Uterus (tissue), 4 donors: Measurements from ENCODE around the gene CCNB2. TPM values are rescaled to one million over a fixed set of nuclear protein-coding genes. Genes with fewer than 3 reads are reported as not detected.

Experiments
- DNase-seq, 2 donors: peaks; one replicate each; pipeline ENCODE4 v3.0.0-alpha.2; 2019 to 2020
- H3K27ac ChIP-seq, 2 donors: fragments of 200-600 bp; sonication (generic); 1 replicate in 1 of 2; 2 replicates in 1 of 2; pipeline ENCODE4 v1.5.1; 2016 to 2018
- H3K27me3 ChIP-seq, 2 donors: fragments of 200-600 bp; sonication (generic); one replicate each; pipeline ENCODE4 v1.5.1; 2018 to 2019; ENCODE audit warnings: control low read depth in 1 of 2
- H3K36me3 ChIP-seq, 2 donors: fragments of 200-600 bp; sonication (generic); one replicate each; pipeline ENCODE4 v1.5.1; 2019; ENCODE audit warnings: control low read depth in 1 of 2
- H3K4me1 ChIP-seq, 2 donors: fragments of 200-600 bp; sonication (generic); one replicate each; pipeline ENCODE4 v1.5.1; 2018 to 2019; ENCODE audit warnings: control low read depth in 1 of 2
- H3K4me3 ChIP-seq, 2 donors: fragments of 200-600 bp; sonication (generic); 1 replicate in 1 of 2; 2 replicates in 1 of 2; pipeline ENCODE4 v1.5.1; 2018 to 2019; ENCODE audit warnings: mild to moderate bottlenecking in 1 of 2
- H3K9me3 ChIP-seq, 2 donors: fragments of 200-600 bp; sonication (generic); one replicate each; pipeline ENCODE4 v1.5.1; 2019; ENCODE audit warnings: control low read depth in 1 of 2
- POLR2A ChIP-seq, 2 donors: fragments of 450-650 bp; IDR thresholded peaks; one replicate each; pipeline ENCODE4 v1.6.1; 2016; ENCODE audit warnings: antibody characterized with exemption in 2 of 2, mild to moderate bottlenecking in 1 of 2, moderate library complexity in 1 of 2
- intact Hi-C: fragments of 100-400 bp; cut with DNase I; formaldehyde crosslinking; loops from one replicate; pipeline ENCODE4 v1.15.1; 2023; ENCODE audit warnings: low total_unique reads
- total RNA-seq, 4 donors: library from RNA; depleted of rRNA in 3 of 4; stranded (reverse); fragments of >200 nt in 3 of 4; gene quantifications; one replicate each; pipeline versions ENCODE4 v1.1.0 to v1.2.4, GENCODE V29; 2014 to 2023
- TF ChIP-seq, protein P1 (sequence below), 4 experiments: fragments of 200-600 bp in 2 of 4; fragments of 450-650 bp in 2 of 4; sonication (generic) in 2 of 4; IDR thresholded peaks; one replicate each; pipeline ENCODE4 v1.5.1; 2016 to 2019; ENCODE audit warnings: antibody characterized with exemption in 4 of 4, mild to moderate bottlenecking in 2 of 4, moderate library complexity in 1 of 4
- donor health status: DM: yes; HTN: yes; CAD: no.

The CCNB2 gene
- total RNA-seq, 4 donors from 2014 or later, result 1.5 to 21.8 TPM; not detected in 2

DNA sequence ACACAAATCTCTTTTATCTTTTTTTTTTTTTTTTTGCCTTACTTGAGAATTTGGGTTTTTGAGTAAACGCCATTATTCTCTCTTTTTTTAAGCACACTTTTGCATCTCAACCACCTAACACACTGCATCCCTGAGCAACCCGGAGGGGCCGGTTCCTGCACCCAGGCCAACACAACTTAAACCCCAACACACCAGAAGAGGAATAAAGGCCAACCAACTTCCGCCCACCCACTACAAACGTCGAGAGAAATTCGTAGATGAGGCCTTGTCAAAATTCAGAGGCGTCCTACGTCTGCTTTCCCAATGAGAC is 389 bp upstream of the CCNB2 start:
- Histone ChIP-seq H3K27me3 (no peaks in the 10 kb centered on the region), H3K4me1 (peaks cover 0 to 4% of the 10 kb centered on the region in 2 donors), H3K36me3 (no peaks in the 10 kb centered on the region), H3K9me3 (no peaks in the 10 kb centered on the region), H3K4me3 (peak overlapping the region; percentile 47 to 51), H3K27ac (peak overlapping the region; percentile 46 to 53)
- no peak for DNase-seq
- TF ChIP-seq, protein P1, sequence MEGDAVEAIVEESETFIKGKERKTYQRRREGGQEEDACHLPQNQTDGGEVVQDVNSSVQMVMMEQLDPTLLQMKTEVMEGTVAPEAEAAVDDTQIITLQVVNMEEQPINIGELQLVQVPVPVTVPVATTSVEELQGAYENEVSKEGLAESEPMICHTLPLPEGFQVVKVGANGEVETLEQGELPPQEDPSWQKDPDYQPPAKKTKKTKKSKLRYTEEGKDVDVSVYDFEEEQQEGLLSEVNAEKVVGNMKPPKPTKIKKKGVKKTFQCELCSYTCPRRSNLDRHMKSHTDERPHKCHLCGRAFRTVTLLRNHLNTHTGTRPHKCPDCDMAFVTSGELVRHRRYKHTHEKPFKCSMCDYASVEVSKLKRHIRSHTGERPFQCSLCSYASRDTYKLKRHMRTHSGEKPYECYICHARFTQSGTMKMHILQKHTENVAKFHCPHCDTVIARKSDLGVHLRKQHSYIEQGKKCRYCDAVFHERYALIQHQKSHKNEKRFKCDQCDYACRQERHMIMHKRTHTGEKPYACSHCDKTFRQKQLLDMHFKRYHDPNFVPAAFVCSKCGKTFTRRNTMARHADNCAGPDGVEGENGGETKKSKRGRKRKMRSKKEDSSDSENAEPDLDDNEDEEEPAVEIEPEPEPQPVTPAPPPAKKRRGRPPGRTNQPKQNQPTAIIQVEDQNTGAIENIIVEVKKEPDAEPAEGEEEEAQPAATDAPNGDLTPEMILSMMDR (IDR thresholded peaks at IDR 0.05), result no peak
- TF ChIP-seq POLR2A (IDR thresholded peaks at IDR 0.05), result no peak
- intact Hi-C loops, result no loop called here

DNA sequence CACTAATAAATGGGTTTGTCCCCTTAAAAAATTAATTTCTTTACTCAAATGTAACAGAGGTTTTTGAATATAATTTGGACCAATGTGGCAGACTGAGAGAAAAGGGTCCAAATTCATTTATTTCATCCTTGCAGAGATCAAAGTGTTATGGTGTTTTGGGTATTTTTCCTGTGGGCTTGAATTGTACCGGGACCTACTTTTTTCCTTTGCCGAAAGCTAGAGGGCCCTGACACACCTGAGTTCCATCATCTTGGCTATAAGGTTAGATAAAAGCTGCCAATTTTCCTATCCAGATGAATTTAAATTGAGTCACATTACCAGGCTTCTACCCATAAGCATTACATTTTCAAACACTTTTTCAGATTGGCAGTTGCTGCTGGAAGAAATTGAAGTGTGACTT is 908 bp downstream of the CCNB2 start:
- TF ChIP-seq, protein P1 (IDR thresholded peaks at IDR 0.05), result no peak
- no peak for TF ChIP-seq POLR2A (IDR thresholded peaks at IDR 0.05)
- peaks cover 0 to 4% of the 10 kb centered on the region in 2 donors for H3K4me1 ChIP-seq
- no peaks in the 10 kb centered on the region for H3K27me3 ChIP-seq
- DNase-seq, result no peak
- intact Hi-C loops, result no loop called here
- H3K9me3 ChIP-seq, result no peaks in the 10 kb centered on the region
- no peak overlapping the region for H3K4me3 ChIP-seq
- no peak overlapping the region for H3K27ac ChIP-seq
- H3K36me3 ChIP-seq, result no peaks in the 10 kb centered on the region

DNA sequence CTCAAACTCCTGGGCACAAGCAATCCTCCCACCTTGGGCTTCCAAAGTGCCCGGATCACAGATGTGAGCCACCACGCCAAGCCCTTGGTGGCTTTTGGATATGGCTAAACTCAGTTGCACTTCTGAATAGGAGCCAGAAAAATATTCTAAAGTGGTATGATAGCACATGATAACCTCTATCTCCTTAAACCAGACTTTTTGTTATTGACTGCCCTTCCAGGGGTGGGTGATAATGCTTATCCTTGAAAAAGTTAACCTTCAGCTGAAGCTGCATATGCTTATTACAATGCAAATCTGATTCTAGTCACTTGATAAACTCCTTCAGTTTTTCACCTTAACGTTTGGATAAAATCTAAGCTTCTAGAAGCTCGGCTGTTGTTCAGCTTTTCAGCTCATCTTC is 6.3 kb downstream of the CCNB2 start:
- no peak overlapping the region for H3K27ac ChIP-seq
- no peaks in the 10 kb centered on the region for H3K4me1 ChIP-seq
- no peak for TF ChIP-seq POLR2A (IDR thresholded peaks at IDR 0.05)
- TF ChIP-seq, protein P1 (IDR thresholded peaks at IDR 0.05), result no peak
- no peaks in the 10 kb centered on the region for H3K9me3 ChIP-seq
- no peaks in the 10 kb centered on the region for H3K27me3 ChIP-seq
- H3K36me3 ChIP-seq, result no peaks in the 10 kb centered on the region
- no peak for DNase-seq
- no peak overlapping the region for H3K4me3 ChIP-seq
- intact Hi-C loops, result no loop called here

GRCh38 chr15:59115047-59115446 is 10.1 kb downstream of the CCNB2 start:
- DNase-seq, result no peak
- intact Hi-C loops, result no loop called here
- H3K27me3 ChIP-seq, result no peaks in the 10 kb centered on the region
- no peak for TF ChIP-seq POLR2A (IDR thresholded peaks at IDR 0.05)
- TF ChIP-seq, protein P1 (IDR thresholded peaks at IDR 0.05), result no peak
- no peaks in the 10 kb centered on the region for H3K36me3 ChIP-seq
- H3K4me3 ChIP-seq, result no peak overlapping the region
- no peak overlapping the region for H3K27ac ChIP-seq
- H3K9me3 ChIP-seq, result no peaks in the 10 kb centered on the region
- H3K4me1 ChIP-seq, result no peaks in the 10 kb centered on the region

DNA sequence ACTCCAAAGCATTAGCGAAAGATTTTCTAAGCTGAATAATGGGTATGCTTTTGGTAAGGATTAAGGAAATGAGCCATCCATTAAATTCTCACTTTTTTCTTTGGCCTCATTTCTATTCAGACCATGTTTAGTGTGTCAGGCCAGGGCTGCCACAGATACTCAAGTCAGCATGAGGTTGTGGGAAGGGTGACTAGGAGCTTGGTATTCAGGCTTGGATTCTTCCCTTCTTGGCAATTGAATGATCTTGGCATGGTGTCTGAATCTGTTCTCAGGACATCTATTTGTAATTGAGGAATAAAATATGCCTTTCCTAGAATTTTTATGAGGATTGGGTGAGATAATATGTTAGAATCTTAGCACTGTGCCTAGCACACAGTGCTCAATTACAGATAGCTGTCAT is 11.2 kb downstream of the CCNB2 start:
- H3K4me1 ChIP-seq, result no peaks in the 10 kb centered on the region
- TF ChIP-seq POLR2A (IDR thresholded peaks at IDR 0.05), result no peak
- no peaks in the 10 kb centered on the region for H3K9me3 ChIP-seq
- H3K36me3 ChIP-seq, result no peaks in the 10 kb centered on the region
- no peak overlapping the region for H3K27ac ChIP-seq
- no peak overlapping the region for H3K4me3 ChIP-seq
- intact Hi-C loops, result no loop called here
- DNase-seq, result no peak
- H3K27me3 ChIP-seq, result no peaks in the 10 kb centered on the region

- Histone ChIP-seq H3K9me3 (no peaks in the 10 kb centered on the region), H3K4me3 (no peak overlapping the region), H3K36me3 (no peaks in the 10 kb centered on the region), H3K27ac (no peak overlapping the region), H3K4me1 (no peaks in the 10 kb centered on the region), H3K27me3 (no peaks in the 10 kb centered on the region)
- intact Hi-C loops, result no loop called here
- no peak for DNase-seq
- no peak for TF ChIP-seq POLR2A (IDR thresholded peaks at IDR 0.05)
- TF ChIP-seq, protein P1 (IDR thresholded peaks at IDR 0.05), result no peak
Observed at GRCh38 chr15:59116771-59117170, 11.8 kb downstream of the CCNB2 start.
